ENCODE data around the gene IL3RA.
"Not testable (repeated sequence)": the region's sequence is repeated elsewhere in the genome, so short reads cannot be mapped to it uniquely, and the experiment has no call there.

IL3RA gene

DNA sequence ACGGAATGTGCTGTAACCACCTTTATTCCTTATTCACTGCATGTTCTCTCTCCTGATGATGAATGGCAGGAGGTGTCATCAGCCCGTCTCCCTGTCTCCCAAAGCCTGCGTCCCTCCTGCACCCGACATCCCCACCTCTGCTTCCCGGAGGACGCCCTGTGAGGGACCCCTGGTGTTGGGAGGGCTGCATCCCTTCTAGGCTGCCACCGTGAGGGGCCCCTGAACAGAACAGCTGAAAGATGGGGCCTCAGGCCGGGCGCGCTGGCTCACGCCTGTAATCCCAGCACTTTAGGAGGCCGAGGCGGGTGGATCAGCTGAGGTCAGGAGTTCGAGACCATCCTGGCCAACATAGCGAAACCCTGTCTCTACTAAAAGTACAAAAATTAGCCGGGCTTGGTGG lies 89.7 kb downstream of the IL3RA start:
- DNase-seq, result not testable (repeated sequence)

DNA sequence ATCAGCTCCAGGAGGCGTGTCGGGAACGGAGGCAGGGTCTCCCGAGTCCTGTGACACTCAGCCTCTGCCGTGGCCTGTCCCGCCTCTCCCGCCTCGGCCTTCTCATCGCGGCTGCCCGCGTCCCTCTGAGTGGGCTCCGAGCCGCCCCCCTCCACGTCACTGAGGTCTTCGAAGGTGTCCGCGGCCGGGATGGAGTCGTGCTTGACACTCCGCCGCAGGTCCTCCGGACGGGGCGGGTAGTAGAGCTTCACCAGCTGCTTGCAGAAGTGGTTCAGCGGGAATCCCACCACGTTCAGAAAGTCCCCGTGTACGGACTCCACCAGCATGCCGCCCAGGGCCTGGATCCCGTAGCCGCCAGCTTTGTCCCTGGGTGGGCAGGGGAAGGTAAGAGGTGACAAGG lies 91.2 kb downstream of the IL3RA start:
- no peak for DNase-seq

DNA sequence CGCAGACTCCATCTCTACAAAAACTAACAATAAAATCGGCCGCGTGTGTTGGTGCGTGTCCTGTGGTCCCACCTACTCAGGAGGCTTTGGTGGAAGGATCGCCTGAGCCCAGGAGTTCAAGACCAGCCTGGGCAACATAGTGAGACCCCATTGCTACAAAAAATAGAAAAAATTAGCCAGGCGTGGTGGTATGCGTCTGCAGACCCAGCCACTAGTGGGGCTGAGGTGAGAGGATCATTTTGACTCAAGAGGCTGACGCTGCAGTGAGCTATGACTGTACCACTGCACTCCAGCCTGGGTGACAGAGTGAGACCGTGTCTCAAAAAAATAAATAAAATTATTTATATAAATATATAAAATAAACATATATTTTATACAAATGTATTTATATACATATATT lies 93.9 kb downstream of the IL3RA start:
- no peak for DNase-seq
